ENCODE data around the gene SLC12A4. TPM values are rescaled to one million over a fixed set of nuclear protein-coding genes. Genes with fewer than 3 reads are reported as not detected.

Gene SLC12A4
- total RNA-seq, 1 donor from 2014 or later = 44.2 TPM

DNA sequence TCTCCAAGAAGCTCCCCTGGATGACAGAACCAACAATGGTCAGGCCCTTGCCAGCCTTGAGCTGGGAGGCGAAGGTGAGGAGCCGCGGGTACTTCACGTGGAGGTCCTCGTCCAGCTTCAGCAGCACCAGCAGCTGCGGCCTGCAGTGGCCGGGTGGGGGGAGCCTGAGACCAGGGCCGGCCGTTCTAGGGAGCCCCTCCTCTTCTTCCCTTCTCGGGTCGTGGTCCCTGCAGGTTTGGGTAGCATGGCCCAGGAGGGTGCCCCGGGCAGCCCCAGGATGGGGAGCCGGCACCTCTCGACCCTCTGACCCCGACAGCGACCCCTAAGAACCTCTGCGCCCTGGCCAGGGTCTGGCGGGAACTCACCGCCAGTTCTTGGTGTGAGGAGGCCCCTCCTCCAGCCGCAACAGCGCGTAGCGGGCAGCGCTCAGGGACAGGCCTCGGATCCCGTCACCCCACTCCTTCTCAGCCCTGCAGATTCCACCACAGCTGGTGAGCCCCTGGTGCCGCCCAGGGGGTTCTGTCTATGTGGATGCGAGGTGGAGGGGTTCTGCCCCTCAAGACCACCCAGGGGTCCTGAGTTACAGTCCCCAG lies 21.4 kb downstream of the SLC12A4 start:
- no peak overlapping the region for H3K27ac Mint-ChIP-seq (ENCODE audit: unreplicated experiment)
- H3K9me3 Mint-ChIP-seq (ENCODE audit: unreplicated experiment) = no peaks in the 10 kb centered on the region
- TF ChIP-seq, protein P1, sequence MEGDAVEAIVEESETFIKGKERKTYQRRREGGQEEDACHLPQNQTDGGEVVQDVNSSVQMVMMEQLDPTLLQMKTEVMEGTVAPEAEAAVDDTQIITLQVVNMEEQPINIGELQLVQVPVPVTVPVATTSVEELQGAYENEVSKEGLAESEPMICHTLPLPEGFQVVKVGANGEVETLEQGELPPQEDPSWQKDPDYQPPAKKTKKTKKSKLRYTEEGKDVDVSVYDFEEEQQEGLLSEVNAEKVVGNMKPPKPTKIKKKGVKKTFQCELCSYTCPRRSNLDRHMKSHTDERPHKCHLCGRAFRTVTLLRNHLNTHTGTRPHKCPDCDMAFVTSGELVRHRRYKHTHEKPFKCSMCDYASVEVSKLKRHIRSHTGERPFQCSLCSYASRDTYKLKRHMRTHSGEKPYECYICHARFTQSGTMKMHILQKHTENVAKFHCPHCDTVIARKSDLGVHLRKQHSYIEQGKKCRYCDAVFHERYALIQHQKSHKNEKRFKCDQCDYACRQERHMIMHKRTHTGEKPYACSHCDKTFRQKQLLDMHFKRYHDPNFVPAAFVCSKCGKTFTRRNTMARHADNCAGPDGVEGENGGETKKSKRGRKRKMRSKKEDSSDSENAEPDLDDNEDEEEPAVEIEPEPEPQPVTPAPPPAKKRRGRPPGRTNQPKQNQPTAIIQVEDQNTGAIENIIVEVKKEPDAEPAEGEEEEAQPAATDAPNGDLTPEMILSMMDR (IDR thresholded peaks at IDR 0.05; ENCODE audit: unreplicated experiment) = no peak
- H3K36me3 Mint-ChIP-seq (ENCODE audit: low read depth, unreplicated experiment) = peaks cover 7% of the 10 kb centered on the region
- no peaks in the 10 kb centered on the region for H3K4me1 Mint-ChIP-seq (ENCODE audit: unreplicated experiment)
- H3K27me3 Mint-ChIP-seq (ENCODE audit: unreplicated experiment) = peaks cover 6% of the 10 kb centered on the region
- H3K4me3 Mint-ChIP-seq (ENCODE audit: unreplicated experiment) = no peak overlapping the region
- no peak for DNase-seq (ENCODE audit: low spot score)

DNA sequence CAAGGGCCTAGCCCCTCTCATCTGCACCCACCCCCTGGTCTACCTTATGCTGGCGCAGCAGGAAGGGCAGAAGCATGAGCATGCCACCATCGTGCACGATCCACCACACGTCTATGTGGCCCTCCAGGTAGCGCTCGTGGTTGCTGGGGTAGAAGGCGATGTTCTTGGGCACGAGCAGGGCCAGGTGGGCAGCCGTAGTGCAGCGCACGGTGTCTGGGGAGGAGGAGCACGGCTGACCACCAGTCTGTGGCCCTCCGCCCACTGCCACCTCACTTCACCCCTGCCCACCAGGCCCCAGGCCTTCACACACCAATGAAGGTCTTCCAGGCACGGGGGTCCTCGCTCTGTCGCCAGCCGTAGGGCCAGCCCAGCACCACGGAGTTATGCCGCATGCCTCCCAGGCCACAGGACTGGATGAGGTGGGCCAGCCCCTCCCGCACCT lies 22.3 kb downstream of the SLC12A4 start:
- H3K27ac Mint-ChIP-seq (ENCODE audit: unreplicated experiment) = no peak overlapping the region

DNA sequence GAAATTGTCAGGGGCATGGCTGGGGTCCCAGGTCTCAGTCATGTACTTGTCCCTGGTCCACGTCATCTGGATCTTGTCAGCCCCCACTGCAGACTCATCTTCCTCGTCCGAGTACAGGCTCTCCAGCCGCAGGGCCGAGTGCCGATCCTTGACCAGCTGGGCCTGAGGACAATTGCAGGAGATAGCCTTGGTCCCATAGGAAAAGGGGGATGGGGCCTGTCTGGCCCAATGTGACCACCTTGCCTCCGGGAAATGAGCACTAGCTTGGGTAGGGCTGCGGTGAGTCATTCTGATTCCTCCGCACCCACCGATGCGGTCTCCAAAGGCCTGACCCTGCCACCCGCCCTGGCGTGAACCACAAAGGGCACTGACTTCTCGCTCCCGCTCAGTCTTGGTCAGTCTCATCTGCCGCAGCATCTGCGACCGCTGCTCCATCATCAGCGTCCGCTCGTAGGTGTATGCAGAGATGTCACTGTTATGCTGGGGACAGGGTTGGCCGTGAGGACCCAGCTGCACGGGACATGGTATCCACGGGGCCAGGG lies 23.0 kb downstream of the SLC12A4 start:
- Mint-ChIP-seq H3K9me3 (ENCODE audit: unreplicated experiment) (no peaks in the 10 kb centered on the region), H3K27ac (ENCODE audit: unreplicated experiment) (no peak overlapping the region), H3K36me3 (ENCODE audit: low read depth, unreplicated experiment) (peaks cover 4% of the 10 kb centered on the region), H3K4me1 (ENCODE audit: unreplicated experiment) (no peaks in the 10 kb centered on the region), H3K27me3 (ENCODE audit: unreplicated experiment) (peaks cover 4% of the 10 kb centered on the region), H3K4me3 (ENCODE audit: unreplicated experiment) (no peak overlapping the region)
- TF ChIP-seq, protein P1 (IDR thresholded peaks at IDR 0.05; ENCODE audit: unreplicated experiment) = no peak
- no peak for DNase-seq (ENCODE audit: low spot score)

More for the DNA sequence above, 22.3 kb downstream of the SLC12A4 start:
- Mint-ChIP-seq H3K9me3 (ENCODE audit: unreplicated experiment) (no peaks in the 10 kb centered on the region), H3K4me1 (ENCODE audit: unreplicated experiment) (no peaks in the 10 kb centered on the region), H3K27me3 (ENCODE audit: unreplicated experiment) (peaks cover 6% of the 10 kb centered on the region), H3K36me3 (ENCODE audit: low read depth, unreplicated experiment) (peaks cover 4% of the 10 kb centered on the region), H3K4me3 (ENCODE audit: unreplicated experiment) (no peak overlapping the region)
- no peak for DNase-seq (ENCODE audit: low spot score)
- TF ChIP-seq, protein P1 (IDR thresholded peaks at IDR 0.05; ENCODE audit: unreplicated experiment) = no peak

DNA sequence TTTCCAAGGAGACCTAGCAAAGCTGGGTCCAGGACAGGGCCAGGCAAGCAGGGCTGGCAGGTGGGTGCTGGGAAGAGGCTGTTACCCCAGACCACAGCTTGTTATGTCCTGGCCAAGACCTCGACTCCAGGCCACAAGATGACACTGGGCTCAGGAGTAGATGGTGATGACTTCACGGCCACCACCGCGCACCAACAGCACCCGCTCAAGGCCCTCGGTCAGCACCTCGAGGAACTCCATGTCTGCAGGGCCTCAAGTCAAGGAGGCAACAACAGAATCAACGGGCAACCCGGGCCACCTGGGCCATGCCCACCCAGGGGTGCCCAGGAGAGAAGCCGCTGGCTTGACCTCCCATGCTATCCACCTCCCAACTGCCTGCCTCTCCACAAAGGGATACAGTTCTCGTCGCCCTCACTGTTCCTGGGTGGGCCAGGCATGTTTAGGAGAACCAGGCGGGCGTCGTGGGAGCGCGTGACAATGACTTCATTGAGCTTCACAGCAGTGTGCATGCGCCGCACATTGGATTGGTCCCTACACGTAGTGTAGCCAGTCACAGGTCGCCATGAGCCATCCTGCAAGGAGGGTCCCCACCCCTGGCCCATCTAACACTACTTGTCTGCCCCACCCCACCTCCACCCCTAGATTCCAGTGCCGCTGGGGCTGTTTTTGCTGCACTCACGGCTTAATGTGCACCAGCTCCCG lies 23.6 kb downstream of the SLC12A4 start:
- peaks cover 4% of the 10 kb centered on the region for H3K27me3 Mint-ChIP-seq (ENCODE audit: unreplicated experiment)
- no peaks in the 10 kb centered on the region for H3K4me1 Mint-ChIP-seq (ENCODE audit: unreplicated experiment)
- TF ChIP-seq, protein P1 (IDR thresholded peaks at IDR 0.05; ENCODE audit: unreplicated experiment) = no peak
- DNase-seq (ENCODE audit: low spot score) = no peak
- H3K9me3 Mint-ChIP-seq (ENCODE audit: unreplicated experiment) = no peaks in the 10 kb centered on the region
- H3K4me3 Mint-ChIP-seq (ENCODE audit: unreplicated experiment) = no peak overlapping the region
- H3K36me3 Mint-ChIP-seq (ENCODE audit: low read depth, unreplicated experiment) = peaks cover 4% of the 10 kb centered on the region
- H3K27ac Mint-ChIP-seq (ENCODE audit: unreplicated experiment) = no peak overlapping the region
